H9 (cell line): ENCODE measurements around the gene FAM241A. TPM values are rescaled to one million over a fixed set of nuclear protein-coding genes. Genes with fewer than 3 reads are reported as not detected.

Source experiments
- DNase-seq: peaks from one replicate; pipeline ENCODE4 v3.0.0-alpha.2; 2017
- H2AFZ ChIP-seq: one replicate; pipeline ENCODE4 v1.6.1; 2013; ENCODE audit warnings: mild to moderate bottlenecking, low read length, control low read depth, moderate library complexity
- H2AK5ac ChIP-seq: 2 replicates; pipeline ENCODE4 v1.6.1; 2013; ENCODE audit warnings: low read length, control low read depth, mixed read lengths; ENCODE audit not compliant: insufficient read length
- H2BK120ac ChIP-seq: one replicate; pipeline ENCODE4 v1.6.1; 2013; ENCODE audit warnings: low read depth, mild to moderate bottlenecking, low read length, control low read depth, inconsistent platforms; ENCODE audit not compliant: poor library complexity, severe bottlenecking
- H2BK12ac ChIP-seq: 2 replicates; pipeline ENCODE4 v1.6.1; 2013; ENCODE audit warnings: low read length, control low read depth, mixed read lengths, low read depth; ENCODE audit not compliant: insufficient read length
- H2BK15ac ChIP-seq: 2 replicates; pipeline ENCODE4 v1.6.1; 2013; ENCODE audit warnings: low read depth, low read length, control low read depth
- H2BK20ac ChIP-seq: one replicate; pipeline ENCODE4 v1.6.1; 2013; ENCODE audit warnings: low read depth, mild to moderate bottlenecking, low read length, control low read depth, inconsistent platforms; ENCODE audit not compliant: poor library complexity, severe bottlenecking
- H2BK5ac ChIP-seq: 2 replicates; pipeline ENCODE4 v1.6.1; 2013; ENCODE audit warnings: low read length, control low read depth, mixed read lengths; ENCODE audit not compliant: insufficient read length
- H3K14ac ChIP-seq: 2 replicates; pipeline ENCODE4 v1.6.1; 2013; ENCODE audit warnings: low read length, control low read depth; ENCODE audit not compliant: insufficient read depth
- H3K18ac ChIP-seq: 2 replicates; pipeline ENCODE4 v1.6.1; 2013; ENCODE audit warnings: low read depth, mild to moderate bottlenecking, mixed read lengths, low read length, control low read depth; ENCODE audit not compliant: insufficient read length
- H3K23ac ChIP-seq: 2 replicates; pipeline ENCODE4 v1.6.1; 2013; ENCODE audit warnings: low read length, control low read depth, mixed read lengths, low read depth; ENCODE audit not compliant: insufficient read length
- H3K23me2 ChIP-seq: 2 replicates; pipeline ENCODE4 v1.6.1; 2013; ENCODE audit warnings: low read depth, mild to moderate bottlenecking, mixed read lengths, low read length, control low read depth; ENCODE audit not compliant: insufficient read length, poor library complexity, severe bottlenecking
- H3K27ac ChIP-seq: 2 replicates; pipeline ENCODE4 v1.5.1; 2013; ENCODE audit warnings: low read length, control low read depth, mixed read lengths, low read depth; ENCODE audit not compliant: insufficient read length
- H3K27me3 ChIP-seq: 2 replicates; pipeline ENCODE4 v1.6.1; 2013; ENCODE audit warnings: low read length, control low read depth, inconsistent platforms; ENCODE audit not compliant: insufficient read depth
- H3K4ac ChIP-seq: 2 replicates; pipeline ENCODE4 v1.6.1; 2013; ENCODE audit warnings: low read depth, mild to moderate bottlenecking, control low read depth, inconsistent platforms, low read length, moderate library complexity
- H3K4me1 ChIP-seq: 2 replicates; pipeline ENCODE4 v1.6.1; 2013; ENCODE audit warnings: low read length, control low read depth, inconsistent platforms; ENCODE audit not compliant: insufficient read depth
- H3K4me2 ChIP-seq: 2 replicates; pipeline ENCODE4 v1.6.1; 2013; ENCODE audit warnings: low read length, control low read depth, mixed read lengths; ENCODE audit not compliant: insufficient read length, insufficient read depth
- H3K56ac ChIP-seq: 2 replicates; pipeline ENCODE4 v1.6.1; 2013; ENCODE audit warnings: low read depth, mild to moderate bottlenecking, mixed read lengths, low read length, control low read depth; ENCODE audit not compliant: insufficient read length
- H3K79me1 ChIP-seq: 2 replicates; pipeline ENCODE4 v1.6.1; 2013; ENCODE audit warnings: low read depth, mild to moderate bottlenecking, moderate library complexity, low read length, control low read depth, inconsistent platforms; ENCODE audit not compliant: insufficient read depth, poor library complexity, severe bottlenecking
- H3K79me2 ChIP-seq: 2 replicates; pipeline ENCODE4 v1.6.1; 2013; ENCODE audit warnings: low read length, control low read depth, inconsistent platforms; ENCODE audit not compliant: insufficient read depth
- H3K9ac ChIP-seq: 2 replicates; pipeline ENCODE4 v1.6.1; 2013; ENCODE audit warnings: low read length, control low read depth, mixed read lengths; ENCODE audit not compliant: insufficient read length; ENCODE audit errors: extremely low read depth
- H3K9me3 ChIP-seq: one replicate; pipeline ENCODE4 v1.6.1; 2013; ENCODE audit warnings: low read depth, low read length, inconsistent platforms; ENCODE audit not compliant: control insufficient read depth
- H3T11ph ChIP-seq: one replicate; pipeline ENCODE4 v1.6.1; 2013; ENCODE audit warnings: mild to moderate bottlenecking, low read length, control low read depth, inconsistent platforms
- H4K20me1 ChIP-seq: one replicate; pipeline ENCODE4 v1.6.1; 2013; ENCODE audit not compliant: control insufficient read depth, insufficient read length, insufficient read depth
- H4K5ac ChIP-seq: 2 replicates; pipeline ENCODE4 v1.6.1; 2013; ENCODE audit warnings: low read depth, mild to moderate bottlenecking, mixed read lengths, low read length, control low read depth; ENCODE audit not compliant: insufficient read length
- H4K8ac ChIP-seq: replicated peaks from 2 replicates; pipeline ENCODE4 v1.6.1; 2013; ENCODE audit warnings: low read length, control low read depth, mixed read lengths, low read depth; ENCODE audit not compliant: insufficient read length
- H4K91ac ChIP-seq: 2 replicates; pipeline ENCODE4 v1.6.1; 2013; ENCODE audit warnings: low read depth, mild to moderate bottlenecking, moderate library complexity, mixed read lengths, low read length, control low read depth; ENCODE audit not compliant: insufficient read length
- H3K27ac Mint-ChIP-seq, 3 experiments: 2 replicates in 2 of 3; 3 replicates in 1 of 3; pipeline ENCODE4 v1.8.0; 2020 to 2021; ENCODE audit warnings: mixed read lengths in 3 of 3, mild to moderate bottlenecking in 1 of 3, moderate library complexity in 1 of 3
- H3K27me3 Mint-ChIP-seq: 2 replicates; pipeline ENCODE4 v1.8.0; 2021; ENCODE audit warnings: low read depth, mild to moderate bottlenecking, moderate library complexity, mixed read lengths
- H3K36me3 Mint-ChIP-seq, 3 experiments: 2 replicates in 2 of 3; 3 replicates in 1 of 3; pipeline ENCODE4 v1.8.0; 2020 to 2021; ENCODE audit warnings: low read depth in 3 of 3, mixed read lengths in 3 of 3; ENCODE audit not compliant: insufficient read depth in 1 of 3
- H3K4me1 Mint-ChIP-seq, 2 experiments: 2 replicates each; pipeline ENCODE4 v1.8.0; 2020; ENCODE audit warnings: mixed read lengths in 2 of 2
- H3K4me3 Mint-ChIP-seq, 2 experiments: 2 replicates in 1 of 2; 3 replicates in 1 of 2; pipeline ENCODE4 v1.8.0; 2020 to 2021; ENCODE audit warnings: mild to moderate bottlenecking in 2 of 2, mixed read lengths in 2 of 2, moderate library complexity in 1 of 2
- H3K9me3 Mint-ChIP-seq, 2 experiments: 2 replicates in 1 of 2; 3 replicates in 1 of 2; pipeline ENCODE4 v1.8.0; 2020; ENCODE audit warnings: mild to moderate bottlenecking in 2 of 2, mixed read lengths in 2 of 2, moderate library complexity in 1 of 2
- total RNA-seq: library from RNA; stranded (reverse); gene quantifications from 2 replicates; pipeline ENCODE4 v1.2.1, GENCODE V29; 2021
- TF ChIP-seq, protein P1 (sequence below): fragments of 200-600 bp; sonication (generic); conservative IDR thresholded peaks from 3 replicates; pipeline ENCODE4 v1.8.0; 2021; ENCODE audit warnings: antibody characterized with exemption, mild to moderate bottlenecking

Gene FAM241A
- total RNA-seq, 1 experiment from 2014 or later: 0.13 TPM

- Mint-ChIP-seq H3K27me3 (peaks cover 2% of the 10 kb centered on the region; the same call in 1 of the 2 replicates), H3K4me1 (no peaks in the 10 kb centered on the region), H3K9me3 (peaks cover 2 to 11% of the 10 kb centered on the region in 2 experiments; a peak in 3 of 5 replicates), H3K27ac (no peak overlapping the region), H3K36me3 (peaks cover 0 to 6% (median 0%) of the 10 kb centered on the region in 3 experiments; a peak in 2 of 7 replicates), H3K4me3 (no peak overlapping the region)
- Histone ChIP-seq H3K18ac (no peak overlapping the region), H3K9ac (no peak overlapping the region), H3K4ac (no peak overlapping the region), H3K23ac (no peak overlapping the region), H3K4me2 (no peak overlapping the region), H4K8ac (no peak overlapping the region), H2BK5ac (no peak overlapping the region), H2BK120ac (no peak overlapping the region), H4K5ac (no peak overlapping the region), H3K56ac (no peak overlapping the region), H3K27me3 (no peaks in the 10 kb centered on the region), H2AFZ (no peak overlapping the region), H2BK20ac (no peak overlapping the region), H2AK5ac (no peak overlapping the region), H2BK15ac (no peak overlapping the region), H3K79me1 (no peaks in the 10 kb centered on the region), H3K4me1 (no peaks in the 10 kb centered on the region), H2BK12ac (no peak overlapping the region), H3K27ac (no peak overlapping the region), H4K20me1 (no peaks in the 10 kb centered on the region), H3K14ac (no peak overlapping the region), H3K9me3 (peaks cover 4% of the 10 kb centered on the region), H3T11ph (no peak overlapping the region), H3K79me2 (no peaks in the 10 kb centered on the region), H4K91ac (no peak overlapping the region), H3K23me2 (no peaks in the 10 kb centered on the region)
- DNase-seq: no peak
- TF ChIP-seq, protein P1, sequence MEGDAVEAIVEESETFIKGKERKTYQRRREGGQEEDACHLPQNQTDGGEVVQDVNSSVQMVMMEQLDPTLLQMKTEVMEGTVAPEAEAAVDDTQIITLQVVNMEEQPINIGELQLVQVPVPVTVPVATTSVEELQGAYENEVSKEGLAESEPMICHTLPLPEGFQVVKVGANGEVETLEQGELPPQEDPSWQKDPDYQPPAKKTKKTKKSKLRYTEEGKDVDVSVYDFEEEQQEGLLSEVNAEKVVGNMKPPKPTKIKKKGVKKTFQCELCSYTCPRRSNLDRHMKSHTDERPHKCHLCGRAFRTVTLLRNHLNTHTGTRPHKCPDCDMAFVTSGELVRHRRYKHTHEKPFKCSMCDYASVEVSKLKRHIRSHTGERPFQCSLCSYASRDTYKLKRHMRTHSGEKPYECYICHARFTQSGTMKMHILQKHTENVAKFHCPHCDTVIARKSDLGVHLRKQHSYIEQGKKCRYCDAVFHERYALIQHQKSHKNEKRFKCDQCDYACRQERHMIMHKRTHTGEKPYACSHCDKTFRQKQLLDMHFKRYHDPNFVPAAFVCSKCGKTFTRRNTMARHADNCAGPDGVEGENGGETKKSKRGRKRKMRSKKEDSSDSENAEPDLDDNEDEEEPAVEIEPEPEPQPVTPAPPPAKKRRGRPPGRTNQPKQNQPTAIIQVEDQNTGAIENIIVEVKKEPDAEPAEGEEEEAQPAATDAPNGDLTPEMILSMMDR: no peak; the same call in 2 of the 3 replicates
These were observed 69.4 kb downstream of the FAM241A start for GRCh38 chr4:112214390-112215264.
